ENCODE measurements around the gene MAD1L1.

DNA sequence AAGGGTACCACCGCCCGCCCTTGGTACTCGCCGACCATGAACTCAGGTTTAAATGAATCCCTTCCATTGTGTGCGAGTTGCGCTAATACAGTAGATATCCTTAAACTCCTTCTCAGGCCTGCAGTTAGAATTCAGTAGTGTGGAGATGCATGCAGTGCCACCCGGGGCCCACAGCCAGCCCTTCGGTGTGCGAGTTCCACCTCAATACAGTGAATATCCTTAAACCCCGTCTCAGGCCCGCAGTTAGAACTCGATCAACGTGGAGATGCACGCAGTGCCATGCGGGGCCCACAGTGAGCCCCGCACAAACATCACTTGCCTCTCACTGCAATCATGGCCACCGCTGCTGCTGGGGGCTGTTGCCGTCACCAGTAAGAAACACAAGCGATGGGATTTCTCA is 261.9 kb downstream of the MAD1L1 start:
- TF ChIP-seq, protein P1, sequence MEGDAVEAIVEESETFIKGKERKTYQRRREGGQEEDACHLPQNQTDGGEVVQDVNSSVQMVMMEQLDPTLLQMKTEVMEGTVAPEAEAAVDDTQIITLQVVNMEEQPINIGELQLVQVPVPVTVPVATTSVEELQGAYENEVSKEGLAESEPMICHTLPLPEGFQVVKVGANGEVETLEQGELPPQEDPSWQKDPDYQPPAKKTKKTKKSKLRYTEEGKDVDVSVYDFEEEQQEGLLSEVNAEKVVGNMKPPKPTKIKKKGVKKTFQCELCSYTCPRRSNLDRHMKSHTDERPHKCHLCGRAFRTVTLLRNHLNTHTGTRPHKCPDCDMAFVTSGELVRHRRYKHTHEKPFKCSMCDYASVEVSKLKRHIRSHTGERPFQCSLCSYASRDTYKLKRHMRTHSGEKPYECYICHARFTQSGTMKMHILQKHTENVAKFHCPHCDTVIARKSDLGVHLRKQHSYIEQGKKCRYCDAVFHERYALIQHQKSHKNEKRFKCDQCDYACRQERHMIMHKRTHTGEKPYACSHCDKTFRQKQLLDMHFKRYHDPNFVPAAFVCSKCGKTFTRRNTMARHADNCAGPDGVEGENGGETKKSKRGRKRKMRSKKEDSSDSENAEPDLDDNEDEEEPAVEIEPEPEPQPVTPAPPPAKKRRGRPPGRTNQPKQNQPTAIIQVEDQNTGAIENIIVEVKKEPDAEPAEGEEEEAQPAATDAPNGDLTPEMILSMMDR (IDR thresholded peaks at IDR 0.05) = no peak
- no peak for TF ChIP-seq POLR2AphosphoS5 (IDR thresholded peaks at IDR 0.05)
- TF ChIP-seq POLR2A (IDR thresholded peaks at IDR 0.05) = no peak
- TF ChIP-seq EP300 (IDR thresholded peaks at IDR 0.05; ENCODE audit: low read depth) = no peak
